Vagina (tissue), 2 donors: ENCODE results near the gene NECTIN2.

Source experiments
- POLR2A ChIP-seq, 2 donors: fragments of 450-650 bp; IDR thresholded peaks; one replicate each; pipeline ENCODE4 v1.6.1; 2017; ENCODE audit warnings: antibody characterized with exemption in 2 of 2, mild to moderate bottlenecking in 2 of 2, moderate library complexity in 2 of 2
- TF ChIP-seq, protein P1 (sequence below), 3 experiments: fragments of 450-650 bp in 2 of 3; fragments of 200-600 bp in 1 of 3; sonication (generic) in 1 of 3; IDR thresholded peaks; one replicate each; pipeline ENCODE4 v1.5.1; 2017 to 2019; ENCODE audit warnings: antibody characterized with exemption in 3 of 3, mild to moderate bottlenecking in 2 of 3, moderate library complexity in 2 of 3

- TF ChIP-seq, protein P1, sequence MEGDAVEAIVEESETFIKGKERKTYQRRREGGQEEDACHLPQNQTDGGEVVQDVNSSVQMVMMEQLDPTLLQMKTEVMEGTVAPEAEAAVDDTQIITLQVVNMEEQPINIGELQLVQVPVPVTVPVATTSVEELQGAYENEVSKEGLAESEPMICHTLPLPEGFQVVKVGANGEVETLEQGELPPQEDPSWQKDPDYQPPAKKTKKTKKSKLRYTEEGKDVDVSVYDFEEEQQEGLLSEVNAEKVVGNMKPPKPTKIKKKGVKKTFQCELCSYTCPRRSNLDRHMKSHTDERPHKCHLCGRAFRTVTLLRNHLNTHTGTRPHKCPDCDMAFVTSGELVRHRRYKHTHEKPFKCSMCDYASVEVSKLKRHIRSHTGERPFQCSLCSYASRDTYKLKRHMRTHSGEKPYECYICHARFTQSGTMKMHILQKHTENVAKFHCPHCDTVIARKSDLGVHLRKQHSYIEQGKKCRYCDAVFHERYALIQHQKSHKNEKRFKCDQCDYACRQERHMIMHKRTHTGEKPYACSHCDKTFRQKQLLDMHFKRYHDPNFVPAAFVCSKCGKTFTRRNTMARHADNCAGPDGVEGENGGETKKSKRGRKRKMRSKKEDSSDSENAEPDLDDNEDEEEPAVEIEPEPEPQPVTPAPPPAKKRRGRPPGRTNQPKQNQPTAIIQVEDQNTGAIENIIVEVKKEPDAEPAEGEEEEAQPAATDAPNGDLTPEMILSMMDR (IDR thresholded peaks at IDR 0.05): no peak
- TF ChIP-seq POLR2A (IDR thresholded peaks at IDR 0.05): no peak
Measured at GRCh38 chr19:44908074-44908835, 62.2 kb downstream of the NECTIN2 start.
